ENCODE results near the gene CD164. TPM values are rescaled to one million over a fixed set of nuclear protein-coding genes. Genes with fewer than 3 reads are reported as not detected.
A peak's percentile ranks its signal among the peaks of the same experiment; 100 is the strongest.

The CD164 gene
- polyA plus RNA-seq, 3 donors, result 106 to 392 (median 272) TPM

DNA sequence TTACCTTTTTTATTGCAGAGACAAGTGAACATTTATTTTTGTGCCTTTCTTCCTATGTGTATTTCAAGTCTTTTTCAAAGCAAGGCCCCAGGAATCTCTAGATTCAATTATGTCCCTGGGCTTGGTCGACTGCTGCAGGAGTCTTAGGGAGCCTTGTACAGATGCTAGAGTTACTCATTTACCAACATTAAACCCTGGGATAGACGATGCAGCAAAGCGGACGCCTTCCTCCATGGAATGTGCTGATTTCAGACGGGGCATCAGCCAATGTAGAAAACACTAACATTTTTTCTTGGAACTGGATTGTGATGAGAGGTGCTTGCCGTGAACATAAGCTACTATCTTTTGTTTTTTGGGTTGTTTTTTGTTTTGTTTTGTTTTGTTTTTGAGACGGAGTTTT is 55.9 kb downstream of the CD164 start:
- Histone ChIP-seq H3K9ac (ENCODE audit: insufficient read depth, low read length, poor library complexity, severe bottlenecking) (no peak overlapping the region), H2AFZ (ENCODE audit: insufficient read depth, low read depth, low read length, poor library complexity, severe bottlenecking) (no peak overlapping the region), H3K4me1 (ENCODE audit: control insufficient read depth in 1 of 2, insufficient read depth in 2 of 2, low read length in 2 of 2) (peaks cover 48 to 50% of the 10 kb centered on the region in 2 donors), H3K9me3 (replicated peaks in 1 of 2; ENCODE audit: control insufficient read depth in 1 of 2, insufficient read depth in 1 of 2, low read length in 2 of 2) (no peaks in the 10 kb centered on the region), H3K4me3 (replicated peaks in 1 of 3; ENCODE audit: low read depth in 2 of 3, low read length in 3 of 3) (no peak overlapping the region), H4K20me1 (ENCODE audit: insufficient read depth, low read length) (no peaks in the 10 kb centered on the region), H3K36me3 (replicated peaks in 1 of 2; ENCODE audit: control insufficient read depth in 1 of 2, insufficient read depth in 2 of 2, low read length in 2 of 2) (no peaks in the 10 kb centered on the region), H3K27me3 (ENCODE audit: control insufficient read depth in 2 of 2, insufficient read depth in 2 of 2, low read length in 2 of 2) (no peaks in the 10 kb centered on the region), H3K79me2 (ENCODE audit: insufficient read depth, low read length) (no peaks in the 10 kb centered on the region), H3K27ac (ENCODE audit: low read depth in 1 of 2, low read length in 2 of 2) (no peak overlapping the region), H3K4me2 (replicated peaks; ENCODE audit: extremely low read depth, low read length, poor library complexity, severe bottlenecking) (no peak overlapping the region)
- Mint-ChIP-seq H3K27me3 (ENCODE audit: low read depth in 3 of 3) (peaks cover 0 to 2% (median 2%) of the 10 kb centered on the region in 3 donors), H3K9me3 (peaks cover 0 to 7% (median 0%) of the 10 kb centered on the region in 7 donors), H3K27ac (no peak overlapping the region), H3K36me3 (peaks cover 0 to 3% of the 10 kb centered on the region in 2 donors), H3K4me1 (peaks cover 24% of the 10 kb centered on the region), H3K4me3 (no peak overlapping the region)
- intact Hi-C loops (cut with micrococcal nuclease), result no loop called here
- no CpG with 5 or more reads among the region's 7 CpGs for WGBS (ENCODE audit: insufficient coverage)
- TF ChIP-seq, protein P1, sequence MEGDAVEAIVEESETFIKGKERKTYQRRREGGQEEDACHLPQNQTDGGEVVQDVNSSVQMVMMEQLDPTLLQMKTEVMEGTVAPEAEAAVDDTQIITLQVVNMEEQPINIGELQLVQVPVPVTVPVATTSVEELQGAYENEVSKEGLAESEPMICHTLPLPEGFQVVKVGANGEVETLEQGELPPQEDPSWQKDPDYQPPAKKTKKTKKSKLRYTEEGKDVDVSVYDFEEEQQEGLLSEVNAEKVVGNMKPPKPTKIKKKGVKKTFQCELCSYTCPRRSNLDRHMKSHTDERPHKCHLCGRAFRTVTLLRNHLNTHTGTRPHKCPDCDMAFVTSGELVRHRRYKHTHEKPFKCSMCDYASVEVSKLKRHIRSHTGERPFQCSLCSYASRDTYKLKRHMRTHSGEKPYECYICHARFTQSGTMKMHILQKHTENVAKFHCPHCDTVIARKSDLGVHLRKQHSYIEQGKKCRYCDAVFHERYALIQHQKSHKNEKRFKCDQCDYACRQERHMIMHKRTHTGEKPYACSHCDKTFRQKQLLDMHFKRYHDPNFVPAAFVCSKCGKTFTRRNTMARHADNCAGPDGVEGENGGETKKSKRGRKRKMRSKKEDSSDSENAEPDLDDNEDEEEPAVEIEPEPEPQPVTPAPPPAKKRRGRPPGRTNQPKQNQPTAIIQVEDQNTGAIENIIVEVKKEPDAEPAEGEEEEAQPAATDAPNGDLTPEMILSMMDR (IDR thresholded peaks at IDR 0.05), result no peak
- DNase-seq, result no peak

DNA sequence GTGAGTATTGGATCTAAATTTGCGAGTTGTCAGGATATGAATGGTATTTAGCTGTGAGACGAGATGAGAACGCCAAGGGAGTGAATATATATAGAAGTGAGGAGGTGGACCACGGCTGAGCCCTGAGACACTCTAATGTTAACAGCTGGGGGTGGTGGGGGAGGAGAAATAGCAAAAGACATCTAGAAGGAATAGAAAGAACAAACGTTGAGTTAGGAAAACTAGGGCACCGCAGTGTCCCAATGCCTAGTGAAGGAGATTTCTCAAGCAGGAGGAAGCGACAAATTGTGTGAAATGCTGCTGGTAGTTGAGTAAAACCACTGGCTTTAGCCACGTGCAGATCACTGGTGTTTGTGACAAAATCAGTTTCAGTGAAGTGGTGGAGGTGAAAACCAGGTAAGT is 56.9 kb downstream of the CD164 start:
- no peak overlapping the region for H3K27ac Mint-ChIP-seq
- no peak overlapping the region for H3K9ac ChIP-seq (ENCODE audit: insufficient read depth, low read length, poor library complexity, severe bottlenecking)
- peak overlapping the region in 1 of 2 donors; percentile 33 for H3K27ac ChIP-seq (ENCODE audit: low read depth in 1 of 2, low read length in 2 of 2)
- intact Hi-C loops (cut with micrococcal nuclease), result loop anchor here in 1 of 2 donors (2.0 kb wide), 1 partner anchor 25 kb away; no protein-coding TSS in a partner anchor
- no peaks in the 10 kb centered on the region for H3K36me3 ChIP-seq (replicated peaks in 1 of 2; ENCODE audit: control insufficient read depth in 1 of 2, insufficient read depth in 2 of 2, low read length in 2 of 2)
- no peaks in the 10 kb centered on the region for H4K20me1 ChIP-seq (ENCODE audit: insufficient read depth, low read length)
- no peaks in the 10 kb centered on the region for H3K27me3 ChIP-seq (ENCODE audit: control insufficient read depth in 2 of 2, insufficient read depth in 2 of 2, low read length in 2 of 2)
- no peaks in the 10 kb centered on the region for H3K9me3 ChIP-seq (replicated peaks in 1 of 2; ENCODE audit: control insufficient read depth in 1 of 2, insufficient read depth in 1 of 2, low read length in 2 of 2)
- TF ChIP-seq, protein P1 (IDR thresholded peaks at IDR 0.05), result no peak
- H2AFZ ChIP-seq (ENCODE audit: insufficient read depth, low read depth, low read length, poor library complexity, severe bottlenecking), result peak overlapping the region; percentile 44
- DNase-seq, result peak; percentile 5 to 60 (median 21)
- 21% methylated on average over 7 of the region's 8 CpGs for WGBS (ENCODE audit: insufficient coverage)
- peaks cover 29% of the 10 kb centered on the region for H3K4me1 Mint-ChIP-seq
- H3K36me3 Mint-ChIP-seq, result peaks cover 0 to 3% of the 10 kb centered on the region in 2 donors
- no peaks in the 10 kb centered on the region for H3K79me2 ChIP-seq (ENCODE audit: insufficient read depth, low read length)
- H3K4me3 Mint-ChIP-seq, result no peak overlapping the region
- H3K27me3 Mint-ChIP-seq (ENCODE audit: low read depth in 3 of 3), result peaks cover 0 to 2% (median 0%) of the 10 kb centered on the region in 3 donors
- H3K4me1 ChIP-seq (ENCODE audit: control insufficient read depth in 1 of 2, insufficient read depth in 2 of 2, low read length in 2 of 2), result peaks cover 47% of the 10 kb centered on the region in 2 donors
- H3K4me2 ChIP-seq (replicated peaks; ENCODE audit: extremely low read depth, low read length, poor library complexity, severe bottlenecking), result peak overlapping the region; percentile 56
- H3K4me3 ChIP-seq (replicated peaks in 1 of 3; ENCODE audit: low read depth in 2 of 3, low read length in 3 of 3), result peak overlapping the region in 1 of 3 experiments; percentile 24
- H3K9me3 Mint-ChIP-seq, result peaks cover 0 to 7% (median 0%) of the 10 kb centered on the region in 7 donors
